ENCODE measurements around the gene ATP5ME.
"Not testable (repeated sequence)": the region's sequence is repeated elsewhere in the genome, so short reads cannot be mapped to it uniquely, and the experiment has no call there.

Gene ATP5ME

GRCh38 chr4:650461-650860 lies 23.6 kb downstream of the ATP5ME start:
- TF ChIP-seq CTCF (conservative IDR thresholded peaks at IDR 0.05; ENCODE audit: low read depth, low read length) = no peak
- no peak overlapping the region for H3K4me3 ChIP-seq (ENCODE audit: low read length)
- no peak for DNase-seq (ENCODE audit: low read depth)

- H3K4me3 ChIP-seq (ENCODE audit: low read length) = no peak overlapping the region
- DNase-seq (ENCODE audit: low read depth) = no peak
- no peak for TF ChIP-seq CTCF (conservative IDR thresholded peaks at IDR 0.05; ENCODE audit: low read depth, low read length)
These were observed 24.2 kb downstream of the ATP5ME start for GRCh38 chr4:649751-650310.

GRCh38 chr4:649293-649625 lies 24.8 kb downstream of the ATP5ME start:
- DNase-seq (ENCODE audit: low read depth) = no peak
- TF ChIP-seq CTCF (conservative IDR thresholded peaks at IDR 0.05; ENCODE audit: low read depth, low read length) = no peak
- H3K4me3 ChIP-seq (ENCODE audit: low read length) = no peak overlapping the region

GRCh38 chr4:648579-649292 lies 25.3 kb downstream of the ATP5ME start:
- no peak overlapping the region for H3K4me3 ChIP-seq (ENCODE audit: low read length)
- TF ChIP-seq CTCF (conservative IDR thresholded peaks at IDR 0.05; ENCODE audit: low read depth, low read length) = no peak
- no peak for DNase-seq (ENCODE audit: low read depth)

GRCh38 chr4:647481-647880 lies 26.6 kb downstream of the ATP5ME start:
- H3K4me3 ChIP-seq (ENCODE audit: low read length) = no peak overlapping the region
- TF ChIP-seq CTCF (conservative IDR thresholded peaks at IDR 0.05; ENCODE audit: low read depth, low read length) = no peak
- DNase-seq (ENCODE audit: low read depth) = no peak

GRCh38 chr4:646460-646859 lies 27.6 kb downstream of the ATP5ME start:
- TF ChIP-seq CTCF (conservative IDR thresholded peaks at IDR 0.05; ENCODE audit: low read depth, low read length) = no peak
- no peak overlapping the region for H3K4me3 ChIP-seq (ENCODE audit: low read length)
- no peak for DNase-seq (ENCODE audit: low read depth)

- H3K4me3 ChIP-seq (ENCODE audit: low read length); DNase-seq (ENCODE audit: low read depth): not testable (repeated sequence)
These were observed 31.7 kb downstream of the ATP5ME start for GRCh38 chr4:642366-642765.
